Measurements from ENCODE around the gene USP19. TPM values are rescaled to one million over a fixed set of nuclear protein-coding genes. Genes with fewer than 3 reads are reported as not detected.

Gene USP19
- total and polyA plus RNA-seq, 10 of the 15 experiments (the other 5 are each of a cell fraction or from before 2014, with no cell fraction given): 0.24 to 64.2 (median 33.2) TPM

GRCh38 chr3:49158103-49158709, 37.6 kb upstream of the USP19 start (continued):
- no peak for TF ChIP-seq E2F8 (IDR thresholded peaks at IDR 0.05; ENCODE audit: low read depth, partially characterized antibody)
- no peak for TF ChIP-seq HDGF (IDR thresholded peaks at IDR 0.05)
- TF ChIP-seq ZBTB4 (CRISPR knock-in tag; IDR thresholded peaks at IDR 0.05): no peak
- no peak for TF ChIP-seq SUZ12 (IDR thresholded peaks at IDR 0.05; ENCODE audit: unreplicated experiment)
- TF ChIP-seq PKNOX1 (IDR thresholded peaks at IDR 0.05): 0 out of 2 replicates have a peak, but pooled peaks have one; percentile 13
- TF ChIP-seq RFX5 (IDR thresholded peaks at IDR 0.05; ENCODE audit: low read depth, low read length): no peak
- TF ChIP-seq CTCF (IDR thresholded peaks at IDR 0.05 in 2 of 3, conservative IDR thresholded peaks at IDR 0.05 in 1 of 3; ENCODE audit: control insufficient read depth in 2 of 3, extremely low read depth in 1 of 3, insufficient read depth in 1 of 3, low read depth in 3 of 3, low read length in 3 of 3): peak; percentile 63 to 77 (median 75)
- TF ChIP-seq HSF1 (IDR thresholded peaks at IDR 0.05; ENCODE audit: low read depth, low read length): no peak
- no peak for TF ChIP-seq ZNF274 (IDR thresholded peaks at IDR 0.05; ENCODE audit: insufficient read depth, insufficient read length)
- TF ChIP-seq DPF2 (IDR thresholded peaks at IDR 0.05): no peak
- TF ChIP-seq CEBPB (IDR thresholded peaks at IDR 0.05; ENCODE audit: borderline replicate concordance in 1 of 2, low read depth in 2 of 2, low read length in 2 of 2): no peak
- TF ChIP-seq IKZF2 (IDR thresholded peaks at IDR 0.05): no peak
- TF ChIP-seq NR2C1 (IDR thresholded peaks at IDR 0.05): peak; percentile 92
- no peak for TF ChIP-seq NFIC (IDR thresholded peaks at IDR 0.05; ENCODE audit: low read depth, low read length)
- peak; percentile 69 for TF ChIP-seq RAD21 (IDR thresholded peaks at IDR 0.05; ENCODE audit: insufficient read depth, low read depth, low read length)
- no peak for TF ChIP-seq BMI1 (IDR thresholded peaks at IDR 0.05; ENCODE audit: borderline replicate concordance)
- TF ChIP-seq ESRRA (IDR thresholded peaks at IDR 0.05; ENCODE audit: low read length): peak; percentile 99
